OCI-LY7 (cell line): Measurements from ENCODE around the gene ZBTB11. TPM values are rescaled to one million over a fixed set of nuclear protein-coding genes. Genes with fewer than 3 reads are reported as not detected.

Experiments used
- BruUV-seq: library from RNA; stranded (reverse); fragments of 400-500 nt; replicated peaks from 2 replicates; lab custom pipeline; 2021; lab: Mats Ljungman, UMichigan
- CTCF ChIA-PET: fragments of 300-600 bp; sonication (Branson Sonifier 250); formaldehyde crosslinking; loops from one replicate; lab custom pipeline; 2022; ENCODE audit warnings: antibody characterized with exemption; ENCODE audit not compliant: unreplicated experiment; lab: Charles Lee
- POLR2A ChIA-PET: fragments of 300-600 bp; sonication (Branson Sonifier 250); formaldehyde crosslinking; loops from one replicate; lab custom pipeline; 2022; ENCODE audit warnings: antibody characterized with exemption; lab: Charles Lee
- DNase-seq: peaks from one replicate; pipeline ENCODE4 v3.0.0-alpha.2; 2015; ENCODE audit warnings: low spot score
- H2AFZ ChIP-seq: fragments of 200-600 bp; sonication (generic), shearing (Covaris generic); 2 replicates; pipeline ENCODE4 v1.6.1; 2014; ENCODE audit warnings: mild to moderate bottlenecking, antibody characterized with exemption, low read length, moderate library complexity
- H3K27ac ChIP-seq: fragments of 200-600 bp; sonication (generic); 2 replicates; pipeline ENCODE4 v1.5.1; 2014; ENCODE audit warnings: mixed run types, low read depth, mild to moderate bottlenecking, moderate library complexity, low read length, inconsistent platforms; ENCODE audit not compliant: poor library complexity, severe bottlenecking
- H3K36me3 ChIP-seq: fragments of 200-600 bp; sonication (generic); 2 replicates; pipeline ENCODE4 v1.6.1; 2014; ENCODE audit warnings: mild to moderate bottlenecking, antibody characterized with exemption, low read length, moderate library complexity, mixed read lengths; ENCODE audit not compliant: insufficient read depth
- H3K4me1 ChIP-seq: fragments of 200-600 bp; sonication (generic); 2 replicates; pipeline ENCODE4 v1.5.1; 2014; ENCODE audit warnings: mild to moderate bottlenecking, low read length; ENCODE audit not compliant: insufficient read depth, poor library complexity, severe bottlenecking
- H3K4me2 ChIP-seq: fragments of 200-600 bp; sonication (generic); 2 replicates; pipeline ENCODE4 v1.6.1; 2014; ENCODE audit warnings: mild to moderate bottlenecking, low read length
- H3K4me3 ChIP-seq: fragments of 200-600 bp; sonication (generic); 2 replicates; pipeline ENCODE4 v1.5.1; 2014; ENCODE audit warnings: mild to moderate bottlenecking, low read depth, low read length; ENCODE audit not compliant: poor library complexity, severe bottlenecking
- H3K79me2 ChIP-seq: fragments of 200-600 bp; sonication (generic); 2 replicates; pipeline ENCODE4 v1.6.1; 2016; ENCODE audit warnings: low read depth, mild to moderate bottlenecking, low read length, moderate library complexity, mixed read lengths; ENCODE audit not compliant: insufficient read depth
- H3K9me2 ChIP-seq: fragments of 200-600 bp; sonication (generic); 2 replicates; pipeline ENCODE4 v1.6.1; 2016; ENCODE audit warnings: mild to moderate bottlenecking, low read length, mixed read lengths; ENCODE audit not compliant: insufficient read depth
- H3K9me3 ChIP-seq: fragments of 200-600 bp; sonication (generic); 2 replicates; pipeline ENCODE4 v1.6.1; 2014; ENCODE audit warnings: mild to moderate bottlenecking, mixed run types, low read length, mixed read lengths
- H4K20me1 ChIP-seq: fragments of 200-600 bp; sonication (generic); 2 replicates; pipeline ENCODE4 v1.6.1; 2014; ENCODE audit warnings: mild to moderate bottlenecking, antibody characterized with exemption, low read length, moderate library complexity, mixed read lengths; ENCODE audit not compliant: insufficient read depth
- CTCF ChIP-seq: fragments of 200-600 bp; sonication (generic); conservative IDR thresholded peaks from 2 replicates; pipeline ENCODE4 v1.5.1; 2014; ENCODE audit warnings: mild to moderate bottlenecking, antibody characterized with exemption, low read length, moderate library complexity, mixed read lengths
- EZH2phosphoT487 ChIP-seq: fragments of 200-600 bp; sonication (generic); IDR thresholded peaks from 2 replicates; pipeline ENCODE4 v1.6.1; 2018; ENCODE audit warnings: low read depth, borderline replicate concordance, mild to moderate bottlenecking, mixed run types, antibody characterized with exemption, low read length, moderate library complexity, mixed read lengths
- intact Hi-C: fragments of 100-400 bp; cut with micrococcal nuclease; formaldehyde crosslinking; loops from one replicate; pipeline ENCODE4 v1.10.0; 2022; ENCODE audit not compliant: unreplicated experiment
- total RNA-seq, 2 experiments: library from RNA; depleted of rRNA in 1 of 2; stranded (reverse); fragments of >200 nt in 1 of 2; shearing (Covaris generic) in 1 of 2; gene quantifications; 2 replicates each; pipeline ENCODE4 v1.2.3, GENCODE V29; 2014 to 2022

ZBTB11 gene
- total RNA-seq, 2 experiments from 2014 or later = 21.5 to 26.8 TPM

DNA sequence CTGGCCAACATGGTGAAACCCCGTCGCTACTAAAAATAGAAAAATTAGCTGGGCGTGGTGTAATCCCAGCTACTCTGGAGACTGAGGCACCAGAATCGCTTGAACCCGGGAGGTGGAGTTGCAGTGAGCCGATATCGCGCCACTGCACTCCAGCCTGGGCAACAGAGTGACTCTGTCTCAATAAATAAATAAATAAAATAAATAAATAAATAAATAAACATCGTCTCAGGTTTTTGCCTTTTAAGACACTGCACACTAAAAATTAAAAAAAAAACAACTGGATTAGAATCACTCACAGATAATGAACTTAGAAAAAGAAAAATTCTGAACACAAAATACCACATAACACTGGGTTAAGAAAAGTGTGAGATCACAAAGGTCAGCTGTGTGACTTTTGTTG, 2.4 kb downstream of the ZBTB11 start:
- Histone ChIP-seq H2AFZ (no peak overlapping the region), H3K4me3 (peak overlapping the region; percentile 94), H3K4me2 (peak overlapping the region; percentile 75), H3K9me2 (no peaks in the 10 kb centered on the region), H3K9me3 (no peaks in the 10 kb centered on the region), H3K79me2 (peaks cover 68% of the 10 kb centered on the region), H3K27ac (no peak overlapping the region), H4K20me1 (peaks cover 13% of the 10 kb centered on the region; the same call in 1 of the 2 replicates), H3K36me3 (peaks cover 49% of the 10 kb centered on the region), H3K4me1 (peaks cover 26% of the 10 kb centered on the region)
- no TSS peak for BruUV-seq
- intact Hi-C loops = no loop called here
- DNase-seq = no peak
- CTCF ChIA-PET = interaction anchor here (1.4 kb wide), 1 partner anchor 9 kb away, joined by 3 read pairs; no protein-coding TSS in a partner anchor
- TF ChIP-seq EZH2phosphoT487 = no peak
- TF ChIP-seq CTCF = no peak
- POLR2A ChIA-PET = interaction anchor here (0.6 to 2.6 kb wide), 6 partner anchors 10 to 406 kb away, joined by 3 to 10 read pairs (median 4); partner anchors contain the start of gene CEP97

DNA sequence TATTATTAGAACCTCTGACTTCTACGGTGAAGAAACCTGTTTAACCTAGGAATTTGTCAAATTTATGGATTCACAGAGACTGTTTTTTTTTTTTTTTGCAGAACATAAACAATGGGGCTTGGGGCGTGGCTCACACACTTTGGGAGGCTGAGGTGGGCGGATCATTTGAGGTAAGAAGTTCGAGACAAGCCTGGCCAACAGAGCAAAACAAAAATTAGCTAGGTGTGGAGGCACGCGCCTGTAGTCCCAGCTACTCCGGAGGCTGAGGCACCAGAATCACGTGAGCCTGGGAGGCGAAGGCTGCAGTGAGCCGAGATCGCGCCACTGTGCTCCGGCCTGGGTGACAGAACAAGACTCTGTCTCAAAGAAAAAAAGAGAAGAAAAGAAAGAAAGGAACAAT, 3.0 kb downstream of the ZBTB11 start:
- H4K20me1 ChIP-seq = peaks cover 13% of the 10 kb centered on the region; the same call in 1 of the 2 replicates
- no peak overlapping the region for H3K27ac ChIP-seq
- BruUV-seq = no TSS peak
- CTCF ChIA-PET = interaction anchor here (1.4 kb wide), 1 partner anchor 8 kb away, joined by 3 read pairs; no protein-coding TSS in a partner anchor
- H3K36me3 ChIP-seq = peaks cover 53% of the 10 kb centered on the region
- DNase-seq = no peak
- H3K9me3 ChIP-seq = no peaks in the 10 kb centered on the region
- POLR2A ChIA-PET = interaction anchor here (0.6 to 2.5 kb wide), 8 partner anchors 10 to 405 kb away, joined by 3 to 10 read pairs (median 4); partner anchors contain the start of gene PCNP
- intact Hi-C loops = no loop called here
- H2AFZ ChIP-seq = no peak overlapping the region
- no peak for TF ChIP-seq CTCF
- TF ChIP-seq EZH2phosphoT487 = no peak
- peaks cover 26% of the 10 kb centered on the region for H3K4me1 ChIP-seq
- H3K9me2 ChIP-seq = no peaks in the 10 kb centered on the region
- no peak overlapping the region for H3K4me3 ChIP-seq
- peaks cover 71% of the 10 kb centered on the region for H3K79me2 ChIP-seq
- H3K4me2 ChIP-seq = no peak overlapping the region

DNA sequence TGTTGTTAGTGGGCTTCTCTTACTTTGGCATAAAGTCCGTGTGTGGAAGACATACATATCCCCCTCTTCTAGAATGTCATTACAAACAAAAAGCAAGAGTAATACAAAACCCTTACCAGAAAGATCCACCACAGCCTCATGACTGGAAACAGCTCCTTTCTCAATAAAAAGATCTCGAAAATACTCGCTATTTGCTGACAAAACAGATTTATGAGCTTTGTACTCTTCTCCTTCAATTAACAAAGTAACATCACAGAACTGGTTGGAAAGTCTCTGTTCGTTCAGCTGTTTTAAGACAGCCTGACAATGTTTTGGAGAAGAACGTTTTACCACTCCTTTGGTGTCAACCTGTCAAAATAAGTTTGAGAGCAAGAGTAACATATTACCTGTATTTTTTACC, 5.9 kb downstream of the ZBTB11 start:
- no peak for TF ChIP-seq EZH2phosphoT487
- TF ChIP-seq CTCF = no peak
- no peak overlapping the region for H3K27ac ChIP-seq
- no peak overlapping the region for H2AFZ ChIP-seq
- H3K9me3 ChIP-seq = no peaks in the 10 kb centered on the region
- no peaks in the 10 kb centered on the region for H3K9me2 ChIP-seq
- peaks cover 15% of the 10 kb centered on the region for H3K4me1 ChIP-seq
- no peak overlapping the region for H3K4me2 ChIP-seq
- H4K20me1 ChIP-seq = peaks cover 13% of the 10 kb centered on the region; the same call in 1 of the 2 replicates
- H3K36me3 ChIP-seq = peaks cover 73% of the 10 kb centered on the region
- H3K4me3 ChIP-seq = no peak overlapping the region
- no peak for DNase-seq
- CTCF ChIA-PET = no interaction called here
- intact Hi-C loops = no loop called here
- peaks cover 69% of the 10 kb centered on the region for H3K79me2 ChIP-seq
- POLR2A ChIA-PET = interaction anchor here (0.5 kb wide), 1 partner anchor 14 kb away, joined by 5 read pairs; no protein-coding TSS in a partner anchor
- BruUV-seq = TSS peak; percentile 1
